Measurements from ENCODE around the gene MYF6.
"Not testable (repeated sequence)": the region's sequence is repeated elsewhere in the genome, so short reads cannot be mapped to it uniquely, and the experiment has no call there.

DNA sequence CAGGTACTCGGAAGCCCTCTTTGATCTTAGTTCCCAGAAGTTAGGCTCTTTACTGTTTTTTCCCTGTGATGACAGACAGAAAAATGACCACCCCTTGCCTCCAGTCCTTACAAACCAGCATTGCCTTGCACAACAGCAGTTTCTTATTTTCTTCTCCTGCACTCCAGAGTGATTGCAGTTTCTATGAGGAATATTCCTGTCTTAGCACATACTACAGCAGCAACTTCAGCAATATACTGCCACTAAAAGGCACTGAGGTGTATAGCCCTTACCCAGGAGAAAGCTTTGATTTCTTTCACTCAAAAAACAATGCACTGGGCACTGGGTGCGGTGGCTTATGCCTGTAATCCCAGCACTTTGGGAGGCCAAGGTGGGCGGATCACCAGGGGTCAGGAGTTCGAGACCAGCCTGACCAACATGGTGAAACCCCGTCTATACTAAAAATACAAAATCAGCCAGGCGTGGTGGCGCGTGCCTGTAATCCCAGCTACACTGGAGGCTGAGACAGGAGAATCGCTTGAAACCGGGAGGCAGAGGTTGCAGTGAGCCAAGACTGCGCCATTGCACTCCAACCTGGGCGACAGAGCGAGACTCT is 31.3 kb upstream of the MYF6 start:
- TF ChIP-seq, protein P1, sequence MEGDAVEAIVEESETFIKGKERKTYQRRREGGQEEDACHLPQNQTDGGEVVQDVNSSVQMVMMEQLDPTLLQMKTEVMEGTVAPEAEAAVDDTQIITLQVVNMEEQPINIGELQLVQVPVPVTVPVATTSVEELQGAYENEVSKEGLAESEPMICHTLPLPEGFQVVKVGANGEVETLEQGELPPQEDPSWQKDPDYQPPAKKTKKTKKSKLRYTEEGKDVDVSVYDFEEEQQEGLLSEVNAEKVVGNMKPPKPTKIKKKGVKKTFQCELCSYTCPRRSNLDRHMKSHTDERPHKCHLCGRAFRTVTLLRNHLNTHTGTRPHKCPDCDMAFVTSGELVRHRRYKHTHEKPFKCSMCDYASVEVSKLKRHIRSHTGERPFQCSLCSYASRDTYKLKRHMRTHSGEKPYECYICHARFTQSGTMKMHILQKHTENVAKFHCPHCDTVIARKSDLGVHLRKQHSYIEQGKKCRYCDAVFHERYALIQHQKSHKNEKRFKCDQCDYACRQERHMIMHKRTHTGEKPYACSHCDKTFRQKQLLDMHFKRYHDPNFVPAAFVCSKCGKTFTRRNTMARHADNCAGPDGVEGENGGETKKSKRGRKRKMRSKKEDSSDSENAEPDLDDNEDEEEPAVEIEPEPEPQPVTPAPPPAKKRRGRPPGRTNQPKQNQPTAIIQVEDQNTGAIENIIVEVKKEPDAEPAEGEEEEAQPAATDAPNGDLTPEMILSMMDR (IDR thresholded peaks at IDR 0.05) = not testable (repeated sequence)
- TF ChIP-seq EZH2 (IDR thresholded peaks at IDR 0.05; ENCODE audit: borderline replicate concordance, insufficient read depth, low read depth, low read length, poor library complexity, severe bottlenecking) = not testable (repeated sequence)

Data from B cell (primary cell).